ENCODE results near the gene CLVS2.

Gene CLVS2

GRCh38 chr6:122995921-122996793 lies at the start of gene CLVS2:
Gene CLVS2 (plus strand): TSS chr6:122996235. CDS start chr6:122997778, 1,543 bp downstream.
- Histone ChIP-seq H3K9ac (no peak within 1 kb of the TSS), H3K4me3 (no peak within 1 kb of the TSS), H3K27me3 (0 out of 2 replicates have a peak, but pooled peaks cover 3% of the 10 kb centered on the region)

GRCh38 chr6:122947355-122947754 lies 48.7 kb upstream of the CLVS2 start:
- H3K27ac ChIP-seq: no peak overlapping the region
- H3K27me3 ChIP-seq: no peaks in the 10 kb centered on the region
- no peak for TF ChIP-seq Cebpa-rat (IDR thresholded peaks at IDR 0.05)
- no peak overlapping the region for H3K4me2 ChIP-seq
- H3K4me3 ChIP-seq: no peak overlapping the region
- no peaks in the 10 kb centered on the region for H4K20me1 ChIP-seq
- no peaks in the 10 kb centered on the region for H3K9me3 ChIP-seq
- H3K9ac ChIP-seq: no peak overlapping the region
- H3K36me3 ChIP-seq: no peaks in the 10 kb centered on the region
- H3K4me1 ChIP-seq: no peaks in the 10 kb centered on the region

More at GRCh38 chr6:122995921-122996793, at the start of gene CLVS2:
- H3K4me1 ChIP-seq: no peaks in the 10 kb centered on the region
- no peak for TF ChIP-seq Cebpa-rat (IDR thresholded peaks at IDR 0.05)
- no peaks in the 10 kb centered on the region for H4K20me1 ChIP-seq
- H3K27ac ChIP-seq: no peak within 1 kb of the TSS
- H3K9me3 ChIP-seq: peaks cover 9% of the 10 kb centered on the region
- no peaks in the 10 kb centered on the region for H3K36me3 ChIP-seq
- H3K4me2 ChIP-seq: no peak within 1 kb of the TSS

GRCh38 chr6:122953766-122954165 lies 42.3 kb upstream of the CLVS2 start:
- Histone ChIP-seq H3K27ac (no peak overlapping the region), H3K9me3 (peaks cover 14% of the 10 kb centered on the region), H3K4me2 (no peak overlapping the region), H3K36me3 (no peaks in the 10 kb centered on the region), H3K9ac (no peak overlapping the region), H4K20me1 (no peaks in the 10 kb centered on the region), H3K4me1 (no peaks in the 10 kb centered on the region), H3K27me3 (no peaks in the 10 kb centered on the region), H3K4me3 (no peak overlapping the region)
- TF ChIP-seq Cebpa-rat (IDR thresholded peaks at IDR 0.05): no peak

- no peak for TF ChIP-seq Cebpa-rat (IDR thresholded peaks at IDR 0.05)
- Histone ChIP-seq H3K4me1 (no peaks in the 10 kb centered on the region), H3K36me3 (no peaks in the 10 kb centered on the region), H3K27ac (no peak overlapping the region), H3K9ac (no peak overlapping the region), H3K9me3 (peaks cover 14% of the 10 kb centered on the region), H3K4me3 (no peak overlapping the region), H3K27me3 (no peaks in the 10 kb centered on the region), H3K4me2 (no peak overlapping the region), H4K20me1 (no peaks in the 10 kb centered on the region)
Measured at GRCh38 chr6:122956376-122956775, 39.7 kb upstream of the CLVS2 start.

- no peaks in the 10 kb centered on the region for H3K4me1 ChIP-seq
- no peak overlapping the region for H3K9ac ChIP-seq
- no peaks in the 10 kb centered on the region for H3K36me3 ChIP-seq
- H3K4me3 ChIP-seq: no peak overlapping the region
- no peak overlapping the region for H3K4me2 ChIP-seq
- no peak for TF ChIP-seq Cebpa-rat (IDR thresholded peaks at IDR 0.05)
- H3K27ac ChIP-seq: no peak overlapping the region
- no peaks in the 10 kb centered on the region for H3K27me3 ChIP-seq
- H3K9me3 ChIP-seq: peaks cover 7% of the 10 kb centered on the region
- H4K20me1 ChIP-seq: no peaks in the 10 kb centered on the region
Measured at GRCh38 chr6:122962000-122962624, 33.9 kb upstream of the CLVS2 start.

GRCh38 chr6:122969999-122970533 lies 26.0 kb upstream of the CLVS2 start:
- Histone ChIP-seq H3K4me3 (no peak overlapping the region), H3K9me3 (no peaks in the 10 kb centered on the region), H4K20me1 (no peaks in the 10 kb centered on the region), H3K36me3 (no peaks in the 10 kb centered on the region), H3K4me2 (no peak overlapping the region), H3K27me3 (no peaks in the 10 kb centered on the region), H3K4me1 (no peaks in the 10 kb centered on the region), H3K9ac (no peak overlapping the region), H3K27ac (no peak overlapping the region)
- no peak for TF ChIP-seq Cebpa-rat (IDR thresholded peaks at IDR 0.05)

GRCh38 chr6:122977180-122977579 lies 18.9 kb upstream of the CLVS2 start:
- H3K4me3 ChIP-seq: no peak overlapping the region
- H3K4me2 ChIP-seq: no peak overlapping the region
- H4K20me1 ChIP-seq: no peaks in the 10 kb centered on the region
- H3K9me3 ChIP-seq: no peaks in the 10 kb centered on the region
- no peaks in the 10 kb centered on the region for H3K27me3 ChIP-seq
- no peak overlapping the region for H3K27ac ChIP-seq
- no peaks in the 10 kb centered on the region for H3K4me1 ChIP-seq
- no peak overlapping the region for H3K9ac ChIP-seq
- H3K36me3 ChIP-seq: no peaks in the 10 kb centered on the region
- no peak for TF ChIP-seq Cebpa-rat (IDR thresholded peaks at IDR 0.05)

GRCh38 chr6:122984393-122984792 lies 11.6 kb upstream of the CLVS2 start:
- Histone ChIP-seq H4K20me1 (no peaks in the 10 kb centered on the region), H3K27me3 (no peaks in the 10 kb centered on the region), H3K9ac (no peak overlapping the region), H3K4me3 (no peak overlapping the region), H3K9me3 (no peaks in the 10 kb centered on the region), H3K27ac (no peak overlapping the region), H3K4me1 (no peaks in the 10 kb centered on the region), H3K36me3 (no peaks in the 10 kb centered on the region), H3K4me2 (no peak overlapping the region)
- no peak for TF ChIP-seq Cebpa-rat (IDR thresholded peaks at IDR 0.05)

GRCh38 chr6:122994256-122994655 lies 1.8 kb upstream of the CLVS2 start:
- H3K9ac ChIP-seq: no peak overlapping the region
- no peak overlapping the region for H3K4me3 ChIP-seq
- H3K36me3 ChIP-seq: no peaks in the 10 kb centered on the region
- TF ChIP-seq Cebpa-rat (IDR thresholded peaks at IDR 0.05): no peak
- no peak overlapping the region for H3K27ac ChIP-seq
- 0 out of 2 replicates have a peak, but pooled peaks cover 3% of the 10 kb centered on the region for H3K27me3 ChIP-seq
- peaks cover 9% of the 10 kb centered on the region for H3K9me3 ChIP-seq
- no peaks in the 10 kb centered on the region for H4K20me1 ChIP-seq
- no peak overlapping the region for H3K4me2 ChIP-seq
- H3K4me1 ChIP-seq: no peaks in the 10 kb centered on the region
